ENCODE measurements around the gene MRPS7. TPM values are rescaled to one million over a fixed set of nuclear protein-coding genes. Genes with fewer than 3 reads are reported as not detected.
"Not testable (repeated sequence)": the region's sequence is repeated elsewhere in the genome, so short reads cannot be mapped to it uniquely, and the experiment has no call there.

Gene MRPS7
- total and polyA plus RNA-seq, 8 donors, result 41.0 to 70.4 (median 58.0) TPM

- H3K4me1 ChIP-seq, result peaks cover 3 to 48% of the 10 kb centered on the region in 2 donors
- DNase-seq (peak; percentile 95 to 99 (median 98)), ATAC-seq (peak; percentile 97)
- H3K4me3 ChIP-seq, result peak within 1 kb of the TSS; percentile 72 to 86
- H3K27me3 ChIP-seq, result no peaks in the 10 kb centered on the region
- H3K27ac ChIP-seq, result peak within 1 kb of the TSS; percentile 93 to 99
- intact Hi-C loops (cut with DNase I), result no loop called here
- no peak for TF ChIP-seq CTCF (IDR thresholded peaks at IDR 0.05)
- no peaks in the 10 kb centered on the region for H3K9me3 ChIP-seq
- peaks cover 0 to 24% of the 10 kb centered on the region in 2 donors for H3K36me3 ChIP-seq
Observed at GRCh38 chr17:75289115-75289831, 27.6 kb downstream of the MRPS7 start, which contains the start of gene SLC25A19. TSS of gene SLC25A19 (minus strand) at chr17:75289433. CDS start at chr17:75286764, 2,669 bp downstream.

- no peak for TF ChIP-seq CTCF (IDR thresholded peaks at IDR 0.05)
- no peaks in the 10 kb centered on the region for H3K9me3 ChIP-seq
- peak overlapping the region; percentile 72 to 86 for H3K4me3 ChIP-seq
- ATAC-seq (peak; percentile 43), DNase-seq (peak in 2 of 4 donors; percentile 68 to 80)
- intact Hi-C loops (cut with DNase I), result no loop called here
- no peaks in the 10 kb centered on the region for H3K27me3 ChIP-seq
- peaks cover 0 to 19% of the 10 kb centered on the region in 2 donors for H3K36me3 ChIP-seq
- H3K27ac ChIP-seq, result peak overlapping the region; percentile 93 to 99
- peaks cover 3 to 54% of the 10 kb centered on the region in 2 donors for H3K4me1 ChIP-seq
Observed at GRCh38 chr17:75289832-75290337, 28.2 kb downstream of the MRPS7 start.

GRCh38 chr17:75292810-75293448 lies 31.2 kb downstream of the MRPS7 start:
- H3K36me3 ChIP-seq; H3K27me3 ChIP-seq; ATAC-seq; intact Hi-C loops (cut with DNase I); H3K9me3 ChIP-seq; H3K4me3 ChIP-seq: not testable (repeated sequence)
- peaks cover 3 to 75% of the 10 kb centered on the region in 2 donors for H3K4me1 ChIP-seq
- peak in 2 of 4 donors; percentile 78 to 90 for DNase-seq
- H3K27ac ChIP-seq, result peak overlapping the region; percentile 33 to 65

- Histone ChIP-seq H3K36me3 (no peaks in the 10 kb centered on the region), H3K4me1 (peaks cover 0 to 68% of the 10 kb centered on the region in 2 donors), H3K27ac (peak overlapping the region; percentile 78 to 90), H3K4me3 (no peak overlapping the region), H3K27me3 (no peaks in the 10 kb centered on the region), H3K9me3 (no peaks in the 10 kb centered on the region)
- no peak for TF ChIP-seq CTCF (IDR thresholded peaks at IDR 0.05)
- ATAC-seq (peak; percentile 84), DNase-seq (no peak)
- intact Hi-C loops (cut with DNase I), result no loop called here
Observed at GRCh38 chr17:75295201-75296158, 33.8 kb downstream of the MRPS7 start.

GRCh38 chr17:75300280-75300679 lies 38.6 kb downstream of the MRPS7 start:
- H3K4me1 ChIP-seq, result peaks cover 0 to 56% of the 10 kb centered on the region in 2 donors
- no peak for TF ChIP-seq CTCF (IDR thresholded peaks at IDR 0.05)
- H3K36me3 ChIP-seq, result no peaks in the 10 kb centered on the region
- H3K27me3 ChIP-seq, result no peaks in the 10 kb centered on the region
- intact Hi-C loops (cut with DNase I), result no loop called here
- no peaks in the 10 kb centered on the region for H3K9me3 ChIP-seq
- no peak overlapping the region for H3K4me3 ChIP-seq
- ATAC-seq (no peak), DNase-seq (no peak)
- no peak overlapping the region for H3K27ac ChIP-seq
